ENCODE results near the gene S100PBP. TPM values are rescaled to one million over a fixed set of nuclear protein-coding genes. Genes with fewer than 3 reads are reported as not detected.

Gene S100PBP
- polyA plus RNA-seq, 1 experiment, result 43.7 TPM

GRCh38 chr1:32873484-32873883 is 56.0 kb downstream of the S100PBP start:
- Histone ChIP-seq H3K27ac (ENCODE audit: low read depth, low read length) (no peak overlapping the region), H3K27me3 (ENCODE audit: control insufficient read depth, insufficient read depth, low read length) (peaks cover 15% of the 10 kb centered on the region), H3K4me3 (ENCODE audit: low read depth, low read length) (no peak overlapping the region), H3K9me3 (ENCODE audit: control insufficient read depth, insufficient read depth, low read length) (no peaks in the 10 kb centered on the region)
- ChIA-PET POLR2A (no interaction called here), CTCF (interaction anchor here (0.6 to 4.3 kb wide), 13 partner anchors 12 to 472 kb away, joined by 3 to 67 read pairs (median 3); partner anchors contain the start of gene HPCA)
- no peak for TF ChIP-seq CTCF (IDR thresholded peaks at IDR 0.05; ENCODE audit: low read depth, low read length)
- no peak for DNase-seq (ENCODE audit: low read depth, low spot score)

DNA sequence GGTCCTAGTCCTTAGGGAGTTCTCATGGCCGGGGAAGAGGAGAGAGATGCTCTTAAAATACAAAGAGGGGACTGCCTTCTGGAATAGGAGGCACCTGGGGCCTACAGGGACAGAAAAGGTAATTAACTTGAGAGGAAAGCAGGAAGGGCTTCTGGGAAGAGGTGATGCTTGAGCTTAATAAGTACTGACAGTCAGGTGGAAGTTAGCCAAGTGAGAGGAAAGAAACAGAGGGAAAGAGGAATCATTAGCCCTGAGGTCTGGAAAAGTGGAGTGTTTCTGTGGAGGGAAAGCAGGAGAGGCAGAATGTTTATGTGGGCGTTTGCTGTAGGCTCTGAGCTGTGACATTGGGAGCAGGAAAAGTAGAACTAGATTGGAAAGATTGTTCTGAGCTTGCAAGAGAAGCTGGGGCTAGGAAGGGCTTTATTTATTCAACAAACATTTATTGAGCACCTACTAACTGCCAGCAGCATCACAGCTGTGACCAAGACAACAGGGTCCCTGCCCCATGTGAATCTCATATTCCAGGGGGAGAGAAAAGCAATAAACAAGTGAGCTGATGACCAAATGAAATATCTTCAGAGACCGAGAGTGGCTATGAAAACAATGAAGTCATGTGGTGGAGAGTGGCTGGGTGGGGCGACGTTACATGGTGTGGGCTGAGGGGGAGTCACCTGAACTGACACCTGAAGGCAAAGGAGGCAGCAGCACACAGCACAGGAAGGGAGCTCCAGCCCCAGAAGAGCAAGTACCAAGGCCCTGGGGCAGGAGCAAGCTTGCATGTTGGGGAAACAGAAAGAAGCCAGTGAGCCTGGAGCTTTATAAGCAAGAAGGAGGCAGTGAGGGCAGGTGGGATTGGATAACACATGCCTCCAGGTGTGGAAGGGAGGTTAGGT is 57.7 kb downstream of the S100PBP start:
- POLR2A ChIA-PET, result no interaction called here
- Histone ChIP-seq H3K4me3 (ENCODE audit: low read depth, low read length) (no peak overlapping the region), H3K27ac (ENCODE audit: low read depth, low read length) (no peak overlapping the region), H3K27me3 (ENCODE audit: control insufficient read depth, insufficient read depth, low read length) (peaks cover 10% of the 10 kb centered on the region), H3K9me3 (ENCODE audit: control insufficient read depth, insufficient read depth, low read length) (no peaks in the 10 kb centered on the region)
- CTCF ChIA-PET, result interaction anchor here (0.6 to 4.3 kb wide), 18 partner anchors 8 to 475 kb away, joined by 3 to 67 read pairs (median 5); no protein-coding TSS in a partner anchor
- no peak for DNase-seq (ENCODE audit: low read depth, low spot score)
- TF ChIP-seq CTCF (IDR thresholded peaks at IDR 0.05; ENCODE audit: low read depth, low read length), result no peak

DNA sequence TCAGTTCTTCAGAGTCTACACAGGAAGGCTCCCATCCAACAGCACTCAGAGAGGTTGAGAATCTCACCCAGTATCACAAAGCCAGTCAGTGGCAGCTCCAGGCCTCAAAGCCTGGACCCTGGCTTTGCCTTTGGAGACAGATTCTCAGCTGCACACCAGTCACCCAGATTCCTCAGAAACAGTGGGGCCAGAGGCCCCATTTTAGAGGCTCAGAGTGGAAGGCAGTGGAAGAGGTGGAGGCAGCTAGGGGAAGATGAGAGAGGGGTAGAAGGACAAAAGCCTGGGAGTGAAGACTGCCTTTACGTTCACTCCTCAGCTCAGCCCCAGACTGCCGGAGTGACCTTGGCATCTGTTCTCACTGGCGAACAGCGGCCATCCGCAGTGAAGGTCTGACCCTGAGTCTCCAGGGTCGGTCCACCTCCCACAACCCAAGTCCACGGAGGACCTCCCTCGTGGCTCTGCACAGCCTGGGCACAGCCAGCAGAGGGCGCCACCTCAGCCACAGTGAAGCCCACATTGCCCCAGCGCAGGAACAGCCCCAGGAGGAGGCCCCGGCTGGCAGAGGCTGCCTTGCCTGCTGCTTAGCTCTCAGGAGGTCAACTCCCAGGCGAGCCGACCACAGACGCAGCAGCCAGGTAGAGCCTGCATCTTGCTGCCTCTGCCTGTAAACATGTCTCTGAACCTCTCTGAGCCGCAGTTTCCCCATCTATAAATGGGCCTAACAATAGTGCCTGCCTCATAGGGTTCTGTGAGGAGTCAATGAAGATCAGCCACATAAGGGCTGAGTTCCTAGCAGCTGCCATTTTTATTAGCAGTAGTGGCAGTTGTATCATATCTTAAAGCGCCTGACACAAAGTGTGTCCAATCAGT is 59.1 kb downstream of the S100PBP start:
- ChIA-PET CTCF (interaction anchor here (0.6 to 4.3 kb wide), 21 partner anchors 9 to 590 kb away, joined by 3 to 67 read pairs (median 4); partner anchors contain the start of gene AZIN2), POLR2A (no interaction called here)
- TF ChIP-seq CTCF (IDR thresholded peaks at IDR 0.05; ENCODE audit: low read depth, low read length), result peak; percentile 78
- no peaks in the 10 kb centered on the region for H3K9me3 ChIP-seq (ENCODE audit: control insufficient read depth, insufficient read depth, low read length)
- peaks cover 3% of the 10 kb centered on the region for H3K27me3 ChIP-seq (ENCODE audit: control insufficient read depth, insufficient read depth, low read length)
- no peak for DNase-seq (ENCODE audit: low read depth, low spot score)
- no peak overlapping the region for H3K27ac ChIP-seq (ENCODE audit: low read depth, low read length)
- H3K4me3 ChIP-seq (ENCODE audit: low read depth, low read length), result no peak overlapping the region

- ChIA-PET POLR2A (no interaction called here), CTCF (interaction anchor here (0.6 to 4.3 kb wide), 7 partner anchors 15 to 207 kb away, joined by 3 to 67 read pairs (median 4); no protein-coding TSS in a partner anchor)
- no peaks in the 10 kb centered on the region; the same call in 1 of the 2 replicates for H3K9me3 ChIP-seq (ENCODE audit: control insufficient read depth, insufficient read depth, low read length)
- peaks cover 3% of the 10 kb centered on the region for H3K27me3 ChIP-seq (ENCODE audit: control insufficient read depth, insufficient read depth, low read length)
- TF ChIP-seq CTCF (IDR thresholded peaks at IDR 0.05; ENCODE audit: low read depth, low read length), result no peak
- H3K27ac ChIP-seq (ENCODE audit: low read depth, low read length), result no peak overlapping the region
- no peak for DNase-seq (ENCODE audit: low read depth, low spot score)
- H3K4me3 ChIP-seq (ENCODE audit: low read depth, low read length), result no peak overlapping the region
These were observed 60.0 kb downstream of the S100PBP start for GRCh38 chr1:32877211-32878110.

Measured in AG04450 (cell line).